NCI-H226 (cell line): ENCODE results near the gene ARL3.
"Not testable (repeated sequence)": the region's sequence is repeated elsewhere in the genome, so short reads cannot be mapped to it uniquely, and the experiment has no call there.

Experiments used
- DNase-seq: peaks from one replicate; pipeline ENCODE4 v3.0.0-alpha.2; 2015

ARL3 gene

GRCh38 chr10:102701796-102702195 is 12.4 kb downstream of the ARL3 start:
- DNase-seq, result no peak

DNA sequence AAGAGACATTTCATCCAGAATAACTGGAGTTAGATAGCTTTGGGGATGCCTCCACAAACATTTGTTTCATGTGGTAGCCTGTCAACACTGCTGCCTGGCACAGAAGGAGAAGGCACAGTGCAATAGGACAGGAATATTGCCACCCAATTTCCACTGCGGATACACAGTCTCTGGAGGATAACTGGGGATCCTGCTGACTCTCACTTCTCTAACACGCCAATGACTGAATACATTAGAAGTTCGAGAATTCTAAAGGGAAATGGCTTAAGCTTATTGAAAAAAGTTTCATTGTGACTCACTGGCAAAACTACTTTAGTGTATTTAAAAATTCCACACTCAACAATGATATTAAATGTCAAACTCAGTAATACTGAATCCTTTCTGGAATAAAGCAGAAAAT is 12.9 kb downstream of the ARL3 start:
- DNase-seq, result no peak

DNA sequence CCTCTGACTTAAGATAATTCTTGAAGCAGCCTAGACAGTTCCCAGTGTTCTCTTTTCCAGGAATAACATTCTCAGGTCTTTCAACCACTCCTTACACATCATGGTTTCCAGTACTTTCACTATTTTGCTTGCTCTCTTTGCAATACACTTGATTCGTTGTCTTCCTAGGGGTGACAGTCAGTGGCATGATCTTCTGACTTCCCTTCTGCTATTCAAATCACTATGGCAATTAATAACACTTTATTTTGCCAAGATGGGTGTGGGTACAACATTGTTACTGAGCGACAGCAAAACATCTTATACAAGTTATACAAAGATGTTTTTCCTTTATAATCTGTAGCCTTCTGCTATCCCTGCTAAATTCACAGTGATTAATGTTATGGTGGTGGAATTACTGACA is 15.3 kb downstream of the ARL3 start:
- no peak for DNase-seq

GRCh38 chr10:102696736-102697135 is 17.5 kb downstream of the ARL3 start:
- DNase-seq, result no peak

DNA sequence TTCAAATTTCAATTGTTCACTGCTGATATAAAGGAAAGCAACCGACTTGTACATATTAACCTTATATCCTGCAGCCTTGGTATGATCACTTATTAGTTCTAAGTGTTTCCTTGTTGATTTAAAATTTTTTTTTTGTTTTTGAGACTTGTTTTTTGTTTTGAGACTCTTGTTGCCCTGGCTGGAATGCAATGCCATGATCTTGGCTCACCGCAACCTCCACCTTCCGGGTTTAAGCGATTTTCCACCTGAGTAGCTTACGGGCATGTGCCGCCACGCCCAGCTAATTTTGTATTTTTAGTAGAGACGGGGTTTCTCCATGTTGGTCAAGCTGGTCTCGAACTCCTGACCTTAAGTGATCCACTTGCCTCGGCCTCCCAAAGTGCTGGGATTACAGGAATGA is 18.8 kb downstream of the ARL3 start:
- DNase-seq, result not testable (repeated sequence)

GRCh38 chr10:102691285-102692066 is 22.7 kb downstream of the ARL3 start:
- no peak for DNase-seq

DNA sequence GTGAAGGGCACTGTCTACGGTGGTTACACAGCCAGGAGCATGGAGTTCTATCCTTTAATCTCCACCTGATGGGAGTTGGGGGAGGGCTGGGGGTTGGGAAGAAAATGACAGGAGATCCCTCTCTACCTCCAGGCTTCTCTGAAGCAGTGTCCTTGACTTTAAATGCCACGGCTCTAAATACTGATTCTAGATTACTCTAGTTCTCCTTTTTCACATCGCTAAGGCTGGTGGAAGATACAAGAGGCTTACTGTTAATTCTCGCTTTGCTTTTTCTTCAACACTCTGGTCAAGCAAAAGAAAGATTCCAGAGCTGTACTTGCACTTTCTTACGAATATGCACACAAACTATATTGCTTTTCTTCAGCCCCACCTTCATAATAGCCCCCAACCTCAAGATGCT is 30.5 kb downstream of the ARL3 start:
- no peak for DNase-seq

DNA sequence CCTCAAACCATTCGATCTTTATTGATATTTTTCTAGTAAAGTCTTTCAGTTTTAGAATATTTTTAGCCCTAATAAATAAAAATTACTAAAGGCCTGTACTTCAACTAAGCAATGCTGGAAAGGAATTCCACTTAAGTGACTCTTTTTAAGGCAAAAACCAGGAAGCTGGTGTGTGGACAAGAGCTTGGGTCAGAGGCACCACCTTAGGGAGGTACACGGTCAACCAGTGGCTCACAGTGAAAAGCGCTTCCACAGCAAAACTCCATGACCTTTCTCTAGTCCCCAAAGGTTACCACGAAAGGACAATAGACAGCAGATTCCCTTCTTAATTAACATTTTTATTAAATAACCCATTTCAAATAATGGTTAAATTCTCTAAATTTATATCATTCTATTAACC is 31.2 kb downstream of the ARL3 start:
- DNase-seq, result no peak

- no peak for DNase-seq
Observed at GRCh38 chr10:102682416-102682815, 31.8 kb downstream of the ARL3 start.

GRCh38 chr10:102681696-102682095 is 32.5 kb downstream of the ARL3 start:
- DNase-seq, result no peak

- no peak for DNase-seq
Observed at GRCh38 chr10:102679596-102679995, 34.6 kb downstream of the ARL3 start.

- peak; percentile 16 for DNase-seq
Observed at GRCh38 chr10:102678842-102679289, 35.3 kb downstream of the ARL3 start.

GRCh38 chr10:102678068-102678400 is 36.2 kb downstream of the ARL3 start:
- no peak for DNase-seq

DNA sequence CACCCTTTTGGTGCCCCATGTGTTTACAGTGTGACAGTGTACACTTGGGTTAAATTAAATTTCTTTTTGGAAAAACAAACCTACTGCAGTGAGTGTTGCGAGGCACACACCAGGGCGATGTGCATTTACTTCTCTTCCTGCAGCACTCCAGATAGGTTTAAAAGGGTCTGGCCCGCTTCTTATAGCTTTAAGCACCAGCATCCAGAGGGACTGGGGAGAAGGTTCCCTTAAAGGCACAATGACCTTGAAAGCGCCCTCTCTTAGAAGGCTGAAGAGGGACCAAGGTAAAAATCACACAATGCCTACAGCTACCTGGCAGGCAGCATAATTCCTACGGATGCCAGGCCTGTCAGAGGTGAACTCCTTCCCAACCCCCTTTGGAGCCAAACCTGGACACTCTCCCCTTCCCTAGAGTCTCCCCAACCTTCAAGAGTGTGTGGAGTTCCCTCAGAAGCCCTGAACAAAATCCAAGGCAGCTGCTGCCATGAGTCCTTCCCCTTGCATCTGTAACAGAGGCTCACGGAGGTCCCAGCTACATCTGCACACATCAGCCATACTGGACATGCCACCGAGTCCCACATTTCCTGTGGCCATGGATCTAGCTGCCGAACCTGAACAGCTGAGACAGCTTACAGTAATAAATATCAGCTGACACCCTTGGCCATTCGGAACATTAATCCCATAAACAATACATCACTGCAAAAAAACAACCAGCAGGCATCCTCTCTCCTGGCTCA is 36.7 kb downstream of the ARL3 start:
- no peak for DNase-seq

- no peak for DNase-seq
Observed at GRCh38 chr10:102676534-102677315, 37.5 kb downstream of the ARL3 start.

- DNase-seq, result no peak
Observed at GRCh38 chr10:102675666-102676533, 38.3 kb downstream of the ARL3 start.

DNA sequence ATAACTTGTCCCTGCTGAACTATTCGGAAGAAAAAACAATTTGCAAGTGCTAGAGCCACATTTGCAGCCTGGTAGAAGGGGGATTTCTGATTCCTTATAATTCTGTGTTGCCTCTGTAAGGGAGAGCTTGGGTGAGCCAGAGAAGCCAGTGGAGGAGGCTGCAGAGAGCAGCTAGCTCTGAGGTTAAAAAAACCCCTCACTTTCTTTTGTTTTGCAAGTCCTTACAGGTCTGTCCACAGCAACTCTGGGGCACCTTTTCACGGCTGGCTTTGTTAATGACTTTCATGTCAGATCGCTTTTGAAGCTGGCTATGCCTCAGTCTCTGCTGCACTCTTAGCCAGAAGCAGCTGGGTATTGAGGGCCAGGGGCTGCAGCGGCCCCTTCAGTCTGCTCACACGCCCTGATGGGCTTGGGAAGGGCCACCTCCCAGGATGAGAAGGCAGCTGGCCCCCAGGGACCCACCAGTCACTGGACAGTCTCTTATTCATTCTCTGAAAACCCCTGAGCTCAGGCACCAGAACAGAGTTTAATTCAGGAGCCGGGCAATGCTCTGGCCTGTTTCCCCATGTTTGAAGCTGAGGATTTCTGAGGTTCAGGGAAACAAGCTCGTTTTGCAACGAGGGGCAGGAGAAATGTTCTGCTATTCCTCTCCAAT is 39.1 kb downstream of the ARL3 start:
- no peak for DNase-seq

- no peak for DNase-seq
Observed at GRCh38 chr10:102674566-102674965, 39.6 kb downstream of the ARL3 start.

DNA sequence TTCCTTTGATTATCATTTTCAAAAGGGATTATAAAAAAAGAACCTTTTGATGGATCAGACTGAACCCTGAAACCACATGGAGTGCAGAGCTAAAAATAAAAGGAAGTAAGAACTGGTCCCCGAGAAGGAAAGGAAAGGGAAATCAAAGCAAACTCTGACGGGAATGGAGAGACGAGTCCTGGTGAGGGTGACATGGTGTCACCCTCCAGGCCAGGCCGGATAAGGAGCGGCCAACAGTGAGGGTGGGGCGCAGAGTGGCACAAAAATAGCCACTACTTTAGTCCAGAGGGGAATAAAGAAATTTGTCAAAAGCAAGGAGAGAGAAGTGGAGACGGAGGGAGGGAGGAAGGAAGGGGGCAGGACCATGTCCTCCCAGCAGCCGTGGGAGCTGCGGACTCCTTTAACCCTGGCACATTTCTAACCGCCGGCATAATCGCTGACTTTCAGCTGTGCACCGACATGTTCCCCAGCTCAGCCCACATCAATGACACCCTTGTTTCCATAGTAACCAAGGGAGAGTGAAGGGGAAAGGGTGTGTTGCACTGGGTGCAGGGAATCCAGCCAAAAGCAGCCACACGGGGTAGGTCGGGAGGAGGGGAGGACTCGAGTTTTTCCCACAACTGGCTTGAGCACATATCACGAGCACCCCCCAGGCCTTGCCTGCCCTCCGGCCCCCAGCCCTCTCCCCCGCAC is 40.2 kb downstream of the ARL3 start:
- no peak for DNase-seq

DNA sequence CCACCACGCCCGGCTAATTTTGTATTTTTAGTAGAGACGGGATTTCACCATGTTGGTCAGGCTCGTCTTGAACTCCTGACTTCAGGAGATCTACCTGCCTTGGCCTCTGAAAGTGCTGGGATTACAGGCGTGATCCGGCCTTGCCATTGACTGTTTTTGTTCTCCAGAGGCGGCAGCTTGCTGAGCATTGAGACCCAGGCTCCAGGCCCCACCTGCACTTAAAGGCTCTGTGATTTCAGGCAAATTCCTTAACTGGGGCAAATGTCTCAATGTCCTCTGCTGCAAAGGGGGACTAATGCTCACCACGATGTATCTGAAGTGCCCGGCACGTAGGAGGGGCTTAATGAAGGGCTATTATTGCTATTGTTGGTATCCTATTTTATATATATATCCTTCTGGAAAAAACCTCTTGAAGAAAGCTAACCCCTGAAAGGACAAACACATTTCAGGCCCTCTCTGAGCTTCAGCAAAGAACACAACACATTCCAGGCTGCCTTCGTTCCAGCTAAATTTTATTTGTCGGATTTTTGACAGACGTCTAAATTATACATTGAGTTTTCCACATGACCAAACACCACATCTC is 40.9 kb downstream of the ARL3 start:
- no peak for DNase-seq

DNA sequence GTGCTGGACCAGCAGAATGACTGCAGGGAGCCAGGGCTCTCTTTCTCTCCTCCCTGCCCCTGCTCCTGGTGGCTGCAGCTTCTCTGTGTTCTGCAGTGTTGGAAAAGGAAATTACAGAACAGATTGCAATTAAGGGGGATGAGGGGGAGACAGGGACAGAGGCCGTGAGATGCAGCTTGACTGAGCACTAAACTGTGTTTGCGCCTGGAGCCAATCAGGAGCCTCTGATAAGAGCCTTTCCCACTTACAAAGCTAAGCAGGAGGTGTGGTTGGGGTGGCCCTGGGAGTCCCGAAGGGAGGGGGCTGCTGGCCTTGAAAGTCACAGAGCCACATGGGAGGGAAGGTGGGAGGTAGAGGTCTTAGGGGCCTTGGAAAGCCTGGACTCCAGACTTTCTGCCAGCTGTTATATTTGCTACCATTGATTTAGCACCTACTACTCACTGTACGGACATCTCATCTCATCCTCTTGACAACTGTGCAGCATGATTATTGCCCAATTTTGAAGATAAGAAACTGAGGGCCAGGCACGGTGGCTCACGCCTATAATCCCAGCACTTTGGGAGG is 43.2 kb downstream of the ARL3 start:
- DNase-seq, result no peak
